Stimulated activated CD4-positive, alpha-beta T cell treated with anti-CD3 and anti-CD28 coated beads, Interleukin-2, amount 100 ng/mL, for 24 hours (primary cell): Measurements from ENCODE around the gene MRTFB.

Source experiments
- DNase-seq, 2 donors: peaks; one replicate each; pipeline ENCODE4 v3.0.0-alpha.2; 2020

MRTFB gene

GRCh38 chr16:14069818-14070217, 1.3 kb upstream of the MRTFB start:
- DNase-seq = no peak

- DNase-seq = no peak
Observed at GRCh38 chr16:14070555-14070876, 603 bp upstream of the MRTFB start.

GRCh38 chr16:14071576-14072271, 605 bp downstream of the MRTFB start:
- peak; percentile 35 to 49 for DNase-seq

- no peak for DNase-seq
Observed at GRCh38 chr16:14072360-14072759, 1.2 kb downstream of the MRTFB start.

- no peak for DNase-seq
Observed at GRCh38 chr16:14074544-14074943, 3.4 kb downstream of the MRTFB start.

- no peak for DNase-seq
Observed at GRCh38 chr16:14077918-14078317, 6.8 kb downstream of the MRTFB start.

GRCh38 chr16:14086477-14086876, 15.4 kb downstream of the MRTFB start:
- DNase-seq = no peak

GRCh38 chr16:14087181-14087580, 16.1 kb downstream of the MRTFB start:
- DNase-seq = no peak

GRCh38 chr16:14087590-14088154, 16.6 kb downstream of the MRTFB start:
- DNase-seq = no peak

GRCh38 chr16:14088155-14088753, 17.1 kb downstream of the MRTFB start:
- no peak for DNase-seq

GRCh38 chr16:14089283-14089823, 18.2 kb downstream of the MRTFB start:
- no peak for DNase-seq

- no peak for DNase-seq
Observed at GRCh38 chr16:14092561-14092960, 21.4 kb downstream of the MRTFB start.

GRCh38 chr16:14095883-14096551, 24.9 kb downstream of the MRTFB start:
- no peak for DNase-seq

- DNase-seq = no peak
Observed at GRCh38 chr16:14097182-14097959, 26.3 kb downstream of the MRTFB start.

- DNase-seq = no peak
Observed at GRCh38 chr16:14098081-14098480, 27.0 kb downstream of the MRTFB start.

GRCh38 chr16:14100825-14101224, 29.7 kb downstream of the MRTFB start:
- DNase-seq = no peak

- DNase-seq = no peak
Observed at GRCh38 chr16:14101415-14101814, 30.3 kb downstream of the MRTFB start.

- no peak for DNase-seq
Observed at GRCh38 chr16:14102925-14103720, 32.0 kb downstream of the MRTFB start.

- DNase-seq = no peak
Observed at GRCh38 chr16:14104066-14104465, 32.9 kb downstream of the MRTFB start.

GRCh38 chr16:14105760-14106375, 34.7 kb downstream of the MRTFB start:
- DNase-seq = no peak

- no peak for DNase-seq
Observed at GRCh38 chr16:14106457-14106856, 35.3 kb downstream of the MRTFB start.

GRCh38 chr16:14106961-14107360, 35.8 kb downstream of the MRTFB start:
- DNase-seq = no peak
